NCI-H1105 (cell line): Measurements from ENCODE around the gene BEND3.
"Not testable (repeated sequence)": the region's sequence is repeated elsewhere in the genome, so short reads cannot be mapped to it uniquely, and the experiment has no call there.

Source experiments
- DNase-seq: peaks from one replicate; lab custom pipeline; 2025; lab: John Stamatoyannopoulos, UW

The BEND3 gene

DNA sequence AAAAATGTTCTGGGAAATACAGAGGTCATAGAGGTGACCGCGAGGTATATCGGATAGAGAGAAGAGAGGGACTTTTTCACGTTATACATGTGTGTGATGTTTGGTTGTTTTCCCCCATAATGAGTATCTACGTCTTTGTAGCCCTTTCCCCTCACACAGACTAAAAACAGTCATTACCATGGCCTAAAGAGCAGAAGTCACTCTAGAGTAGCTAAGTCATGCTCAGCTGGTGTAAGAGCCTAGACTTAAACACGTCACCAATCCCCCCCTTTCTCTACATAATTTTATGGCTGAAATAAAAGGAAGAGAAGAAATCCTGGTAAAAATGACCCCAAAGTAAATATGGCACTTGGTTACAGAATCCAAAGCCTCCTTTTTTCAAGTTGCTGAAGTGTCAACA lies 6.0 kb upstream of the BEND3 start:
- no peak for DNase-seq

DNA sequence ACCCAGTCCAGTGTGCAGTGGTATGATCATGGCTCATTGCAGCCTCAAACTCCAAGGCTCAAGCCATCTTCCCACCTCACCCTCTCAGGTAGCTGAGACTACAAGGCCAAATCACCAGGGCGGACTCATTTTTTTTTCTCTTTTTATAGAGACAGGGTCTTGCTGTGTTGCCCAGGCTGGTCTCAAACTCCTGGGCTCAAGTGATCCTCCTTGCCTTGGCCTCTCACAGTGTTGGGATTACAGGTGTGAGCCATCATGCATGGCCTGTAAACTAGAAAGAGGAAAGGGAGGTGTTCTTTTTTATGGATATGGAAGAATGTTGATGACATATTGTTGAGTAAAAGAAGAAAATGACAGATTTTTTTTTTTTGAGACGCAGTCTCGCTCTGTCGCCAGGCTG lies 5.1 kb upstream of the BEND3 start:
- DNase-seq = no peak

DNA sequence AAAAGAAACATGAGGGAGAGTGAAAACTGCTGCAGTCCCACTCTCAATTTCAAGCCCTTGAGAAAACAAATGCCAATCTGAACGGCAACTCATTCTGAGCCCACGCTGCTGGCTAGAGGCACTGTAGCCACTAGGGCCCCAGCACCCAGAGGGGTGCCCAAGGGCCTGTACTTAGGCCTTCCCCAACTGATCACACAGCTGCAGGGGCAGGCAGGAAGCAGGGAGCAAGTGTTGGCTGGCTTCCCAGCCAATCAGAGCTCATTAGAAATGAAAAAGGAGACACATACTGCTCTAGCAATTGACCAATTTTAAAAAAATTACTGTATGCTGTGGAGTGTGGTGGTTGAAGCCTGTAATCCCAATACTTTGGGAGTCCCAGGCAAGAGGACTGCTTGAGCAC lies 3.7 kb upstream of the BEND3 start:
- no peak for DNase-seq

- DNase-seq = not testable (repeated sequence)
Measured at GRCh38 chr6:107118540-107118939, 3.2 kb upstream of the BEND3 start.

DNA sequence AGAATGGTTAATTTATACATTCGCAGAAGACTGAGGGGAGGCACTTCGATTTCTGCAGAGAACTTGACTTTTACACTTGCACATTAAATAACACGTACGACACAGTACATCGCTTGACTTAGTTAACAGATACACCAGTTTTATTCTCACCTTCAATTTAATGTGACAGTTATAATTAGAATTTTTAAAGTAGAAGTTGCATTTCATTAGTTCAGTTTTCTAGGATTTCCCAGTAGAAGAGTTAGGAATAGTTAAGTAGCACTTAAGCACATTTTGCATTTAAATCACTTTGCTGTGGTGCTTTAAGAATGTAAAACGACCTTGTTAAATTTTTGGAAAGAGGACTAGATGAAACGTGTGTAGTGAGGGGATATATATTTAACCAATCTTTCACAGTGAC lies 1.6 kb upstream of the BEND3 start:
- DNase-seq = no peak

DNA sequence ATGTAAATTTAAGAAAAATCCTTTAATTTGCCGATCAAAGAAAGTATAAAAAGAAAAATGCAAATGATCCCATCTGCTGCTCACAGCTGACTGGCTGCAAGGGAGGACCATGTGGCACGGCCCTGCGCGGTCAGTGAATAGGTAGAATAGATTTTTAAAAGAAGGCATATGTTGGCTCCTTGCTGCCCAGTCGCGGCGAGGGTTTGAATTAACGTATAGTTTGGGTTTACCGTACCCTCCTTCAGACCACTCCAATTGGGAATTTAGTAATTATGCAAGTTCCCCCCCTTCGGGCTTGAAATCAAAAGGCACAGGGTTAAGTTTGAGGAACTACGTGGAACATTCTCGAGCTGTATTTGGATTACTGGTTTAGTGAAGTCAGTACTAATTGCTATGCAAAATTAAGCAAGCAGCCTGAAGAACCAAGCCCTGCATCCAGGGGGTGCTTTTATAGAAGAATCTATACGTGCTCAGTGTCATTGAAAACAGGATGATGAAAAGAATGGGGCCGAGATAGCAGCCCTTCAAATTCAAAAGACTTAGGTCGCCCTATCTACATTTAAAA lies 1.1 kb upstream of the BEND3 start:
- no peak for DNase-seq

DNA sequence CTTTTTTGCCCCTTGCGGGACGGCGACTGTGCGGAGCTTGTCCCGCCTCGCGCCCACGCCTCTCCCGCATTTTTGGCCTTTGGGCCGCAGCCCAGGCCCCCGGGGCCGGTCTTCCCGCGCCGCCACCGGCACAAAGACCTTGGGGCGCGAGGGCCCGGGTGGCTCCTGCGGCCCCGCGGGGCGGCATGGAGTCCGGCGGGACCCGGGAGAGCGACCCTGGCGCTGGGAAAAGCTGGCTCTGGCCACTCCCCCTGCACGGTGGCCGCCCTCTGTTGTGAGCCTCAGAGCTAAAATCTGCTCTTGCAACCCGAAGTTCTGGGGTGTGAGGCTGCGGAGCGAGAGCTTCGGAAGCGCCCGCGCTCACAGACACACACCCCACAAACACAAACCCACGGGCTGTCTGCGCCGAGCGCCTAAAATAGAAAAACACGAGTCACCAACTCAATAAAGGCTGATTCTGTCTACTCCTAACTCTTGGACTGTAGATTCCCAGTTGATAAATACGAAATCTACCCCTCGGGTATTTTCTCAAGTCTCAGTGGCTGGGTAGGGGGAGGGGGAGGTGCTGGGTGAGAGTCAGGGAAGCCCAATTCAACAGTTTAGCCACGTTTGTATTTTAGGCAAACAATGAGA lies 496 bp upstream of the BEND3 start:
- DNase-seq = peak; percentile 71

GRCh38 chr6:107114213-107114925 lies 946 bp downstream of the BEND3 start:
- DNase-seq = peak; percentile 84

GRCh38 chr6:107110200-107110599 lies 5.1 kb downstream of the BEND3 start:
- DNase-seq = no peak

GRCh38 chr6:107108201-107108890 lies 7.0 kb downstream of the BEND3 start:
- DNase-seq = no peak

GRCh38 chr6:107107791-107108190 lies 7.5 kb downstream of the BEND3 start:
- DNase-seq = no peak

DNA sequence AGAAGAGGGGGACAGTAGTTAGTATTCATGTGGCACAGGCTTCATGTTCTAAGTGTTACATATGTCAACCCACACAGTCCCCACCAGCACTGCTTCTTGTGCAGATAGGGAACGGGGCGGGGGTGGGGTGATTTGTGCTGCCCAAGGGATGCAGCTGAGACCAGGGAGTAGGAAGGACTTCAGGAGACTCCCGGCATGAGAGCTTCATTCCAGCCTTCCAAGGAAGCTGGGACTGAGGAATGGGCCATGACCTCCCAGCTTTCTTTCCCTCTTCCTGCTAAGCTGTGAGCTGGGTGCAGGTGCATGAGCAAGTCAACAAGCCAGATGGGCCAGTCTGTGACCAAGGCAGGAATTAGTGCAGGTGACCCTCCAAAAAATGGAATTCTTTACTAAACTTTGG lies 9.2 kb downstream of the BEND3 start:
- no peak for DNase-seq

DNA sequence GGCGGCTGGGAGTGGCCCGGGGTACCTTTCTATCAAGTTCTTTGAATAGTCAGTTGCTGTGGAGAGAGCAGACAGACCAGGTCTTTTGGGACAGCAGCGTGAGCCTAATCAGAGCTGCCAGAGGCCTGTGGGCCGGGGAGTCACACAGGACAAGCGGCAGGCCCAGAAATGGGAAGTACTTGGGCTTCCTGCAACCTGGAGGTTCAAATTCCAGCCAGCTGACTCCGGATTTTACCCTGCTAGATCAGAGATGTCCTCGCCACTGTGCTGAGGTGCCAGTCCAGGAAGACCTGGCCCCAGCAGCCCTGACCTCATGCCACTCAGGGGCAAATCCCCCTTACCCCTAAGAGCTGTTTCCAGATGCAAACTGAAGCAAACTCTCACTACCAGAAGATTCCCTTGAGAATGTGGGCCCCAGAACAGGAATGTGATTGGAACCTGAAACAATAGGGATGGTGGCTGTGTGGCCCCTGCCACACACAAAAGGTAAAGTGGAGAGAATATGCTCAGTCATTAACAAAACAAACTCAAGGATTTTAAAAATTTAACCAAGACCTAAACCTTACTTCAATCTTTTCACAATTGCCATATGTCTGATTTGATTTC lies 9.7 kb downstream of the BEND3 start:
- no peak for DNase-seq

GRCh38 chr6:107103082-107103481 lies 12.2 kb downstream of the BEND3 start:
- DNase-seq = no peak

DNA sequence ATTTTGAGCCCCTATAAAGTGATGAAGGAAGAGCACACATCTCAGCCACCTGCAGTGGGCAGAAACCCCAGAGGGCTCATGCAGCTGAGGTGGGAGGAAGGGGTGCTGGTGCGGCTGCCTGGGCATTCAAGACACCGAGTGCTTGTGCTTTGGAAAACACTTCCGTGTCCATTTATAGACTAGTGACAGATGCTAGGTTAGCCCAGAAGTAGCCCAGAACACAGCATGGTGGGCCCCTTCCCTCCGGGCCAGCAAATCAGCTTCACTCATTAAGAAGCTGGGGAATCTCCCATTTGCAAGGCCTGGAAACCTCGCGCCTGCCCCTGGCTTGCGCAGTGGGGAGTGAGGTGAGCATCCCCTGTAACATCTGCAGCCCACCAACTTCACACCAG lies 12.9 kb downstream of the BEND3 start:
- DNase-seq = no peak

DNA sequence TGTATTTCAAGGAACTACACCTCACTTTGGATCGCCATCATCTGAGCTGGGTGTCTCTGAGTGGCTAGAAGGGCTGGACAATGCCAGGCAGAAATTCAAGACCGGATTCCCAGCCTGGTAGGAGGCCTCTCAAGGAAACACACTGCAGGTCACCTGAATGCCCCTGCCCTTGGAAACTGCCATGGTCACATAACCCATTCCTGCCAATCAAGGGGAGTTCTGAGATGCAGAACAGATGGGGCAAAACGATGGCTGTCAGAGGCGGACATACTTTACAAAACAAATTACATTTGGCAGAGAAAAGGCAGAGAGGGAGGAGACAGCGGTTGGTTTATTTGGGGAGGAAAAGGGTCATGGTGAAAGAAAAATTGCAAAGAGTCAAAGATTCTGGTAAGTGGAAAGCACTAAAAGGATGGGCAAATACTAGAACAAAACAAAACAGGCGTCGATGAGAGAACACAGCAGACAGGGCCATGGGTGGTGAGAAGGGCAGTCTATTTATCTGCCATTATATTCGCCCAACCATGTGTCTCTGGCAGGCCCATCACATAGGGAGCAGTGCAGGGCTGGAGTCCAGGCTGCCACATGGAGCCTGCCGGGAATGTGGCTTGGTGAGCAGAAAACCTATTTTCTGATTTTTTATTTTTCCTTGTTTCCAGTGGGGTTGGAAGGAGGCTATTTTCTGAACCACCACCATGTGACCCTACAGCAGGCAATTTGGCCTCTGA lies 13.5 kb downstream of the BEND3 start:
- DNase-seq = no peak

DNA sequence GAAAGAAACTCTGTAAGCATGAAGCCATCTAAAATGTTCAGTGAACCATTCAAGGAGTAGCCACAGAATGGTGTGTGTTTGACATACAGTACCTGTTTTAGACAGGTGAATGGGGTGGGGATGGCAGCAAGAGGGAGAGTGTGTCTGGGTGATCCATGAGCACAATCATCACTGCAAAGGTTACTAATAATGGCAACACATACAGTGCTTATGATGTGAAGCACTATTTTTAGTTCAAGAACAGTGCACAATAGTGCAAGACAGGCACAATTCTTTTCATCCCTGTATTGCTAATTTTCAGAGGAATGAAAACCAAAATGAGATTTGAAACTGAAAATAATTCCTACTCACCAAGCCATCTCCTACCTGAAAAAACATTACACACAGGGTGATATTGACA lies 14.1 kb downstream of the BEND3 start:
- DNase-seq = no peak

DNA sequence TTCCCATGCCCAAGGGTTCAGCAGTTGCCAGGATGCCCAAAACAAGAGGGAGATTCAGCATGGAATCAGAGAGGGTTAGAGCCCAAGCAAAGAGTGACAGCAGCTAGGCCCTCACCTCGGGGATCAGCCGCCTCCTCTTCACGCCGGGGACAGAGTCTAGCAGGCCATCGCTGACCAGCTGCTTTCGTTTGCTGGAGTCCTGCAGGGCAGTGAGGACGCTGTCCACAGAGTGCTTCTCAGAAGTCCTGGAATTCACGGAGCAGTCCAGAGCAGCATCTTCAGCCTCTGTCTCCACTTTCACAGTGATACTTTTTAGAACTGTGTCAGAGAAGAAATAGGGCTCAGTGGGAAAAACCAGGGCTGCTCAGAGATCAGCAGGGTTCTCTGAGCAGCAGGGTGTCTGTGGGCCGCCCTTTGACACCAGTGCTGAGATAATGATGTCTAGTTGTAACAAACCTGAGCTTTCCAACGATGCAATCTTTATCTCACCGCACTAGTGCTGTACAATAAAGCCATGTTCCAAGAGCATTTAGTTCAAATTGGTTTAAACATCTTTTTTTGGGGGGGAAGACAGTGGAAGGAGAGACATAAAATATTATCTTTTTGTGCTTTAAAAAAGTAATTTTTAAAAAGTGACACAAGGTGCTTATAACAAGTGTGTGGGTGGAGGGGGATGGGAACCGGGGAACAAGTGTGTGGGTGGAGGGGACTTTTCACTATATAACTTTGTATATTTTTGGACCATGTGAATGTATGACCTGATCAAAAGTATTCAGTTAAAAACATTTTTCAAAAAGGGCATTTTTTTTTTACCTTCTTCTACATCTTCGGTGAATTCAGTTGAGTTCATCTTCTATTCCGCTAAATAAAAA lies 16.6 kb downstream of the BEND3 start:
- DNase-seq = no peak

- DNase-seq = not testable (repeated sequence)
Measured at GRCh38 chr6:107084459-107084858, 30.9 kb downstream of the BEND3 start.

- DNase-seq = no peak
Measured at GRCh38 chr6:107083921-107084320, 31.4 kb downstream of the BEND3 start.
